AG09309 (cell line): ENCODE results near the gene EPHB2.

ENCODE experiments used
- DNase-seq: peaks from one replicate; pipeline ENCODE4 v3.0.0-alpha.2; 2010; ENCODE audit warnings: low read depth
- H3K4me3 ChIP-seq: 2 replicates; pipeline ENCODE4 v1.5.1; 2011; ENCODE audit warnings: mild to moderate bottlenecking, low read depth, low read length, moderate library complexity; ENCODE audit not compliant: control insufficient read depth
- CTCF ChIP-seq: IDR thresholded peaks from 2 replicates; pipeline ENCODE4 v1.5.1; 2011; ENCODE audit warnings: mild to moderate bottlenecking, low read depth, low read length, inconsistent platforms; ENCODE audit not compliant: insufficient read depth, control insufficient read depth; ENCODE audit errors: missing control alignments

The EPHB2 gene

GRCh38 chr1:22763487-22764200 is 53.0 kb downstream of the EPHB2 start:
- no peak for TF ChIP-seq CTCF
- DNase-seq: no peak
- no peak overlapping the region for H3K4me3 ChIP-seq

GRCh38 chr1:22767852-22768251 is 57.2 kb downstream of the EPHB2 start:
- no peak overlapping the region for H3K4me3 ChIP-seq
- DNase-seq: no peak
- no peak for TF ChIP-seq CTCF

GRCh38 chr1:22769932-22770331 is 59.3 kb downstream of the EPHB2 start:
- TF ChIP-seq CTCF: no peak
- no peak for DNase-seq
- H3K4me3 ChIP-seq: no peak overlapping the region

- no peak for DNase-seq
- no peak for TF ChIP-seq CTCF
- no peak overlapping the region for H3K4me3 ChIP-seq
These were observed 61.4 kb downstream of the EPHB2 start for GRCh38 chr1:22772014-22772413.

- no peak for TF ChIP-seq CTCF
- DNase-seq: peak; percentile 32
- no peak overlapping the region for H3K4me3 ChIP-seq
These were observed 63.6 kb downstream of the EPHB2 start for GRCh38 chr1:22773981-22774832.

GRCh38 chr1:22774833-22775182 is 64.2 kb downstream of the EPHB2 start:
- DNase-seq: no peak
- H3K4me3 ChIP-seq: no peak overlapping the region
- no peak for TF ChIP-seq CTCF

- no peak for DNase-seq
- no peak for TF ChIP-seq CTCF
- H3K4me3 ChIP-seq: no peak overlapping the region
These were observed 64.8 kb downstream of the EPHB2 start for GRCh38 chr1:22775478-22775877.
